Ishikawa (cell line): Measurements from ENCODE around the gene FBLIM1.

Source experiments
- CEBPB ChIP-seq: IDR thresholded peaks from 2 replicates; pipeline ENCODE4 v1.6.1; 2012
- EP300 ChIP-seq: IDR thresholded peaks from 2 replicates; pipeline ENCODE4 v1.6.1; 2012; ENCODE audit warnings: borderline replicate concordance
- NFIC ChIP-seq: IDR thresholded peaks from 2 replicates; pipeline ENCODE4 v1.6.1; 2012
- REST ChIP-seq: IDR thresholded peaks from 2 replicates; pipeline ENCODE4 v1.6.1; 2012; ENCODE audit warnings: low read depth, mild to moderate bottlenecking
- TAF1 ChIP-seq: IDR thresholded peaks from 2 replicates; pipeline ENCODE4 v1.6.1; 2012; ENCODE audit warnings: low read depth, mild to moderate bottlenecking
- TCF12 ChIP-seq: IDR thresholded peaks from 2 replicates; pipeline ENCODE4 v1.6.1; 2012; ENCODE audit warnings: low read depth
- YY1 ChIP-seq: IDR thresholded peaks from 2 replicates; pipeline ENCODE4 v1.6.1; 2012; ENCODE audit warnings: low read depth

GRCh38 chr1:15719381-15720120 lies 39.0 kb upstream of the FBLIM1 start:
- TF ChIP-seq REST, result no peak
- no peak for TF ChIP-seq CEBPB
- no peak for TF ChIP-seq YY1
- TF ChIP-seq TCF12, result no peak
- TF ChIP-seq NFIC, result no peak
- no peak for TF ChIP-seq EP300
- no peak for TF ChIP-seq TAF1
